ENCODE results near the gene HOXC11. TPM values are rescaled to one million over a fixed set of nuclear protein-coding genes. Genes with fewer than 3 reads are reported as not detected.

Gene HOXC11
- total and polyA plus RNA-seq, 10 of the 15 experiments (the other 5 are each of a cell fraction or from before 2014, with no cell fraction given), result not detected

- no peaks in the 10 kb centered on the region for H3K4me1 ChIP-seq (ENCODE audit: control insufficient read depth, insufficient read depth, low read length)
- no peak overlapping the region for H2AFZ ChIP-seq (ENCODE audit: control insufficient read depth, low read depth, low read length)
- no peaks in the 10 kb centered on the region; the same call in 1 of the 3 replicates for H3K9me3 ChIP-seq (replicated peaks; ENCODE audit: control insufficient read depth, insufficient read depth, low read length)
- ChIA-PET POLR2A (no interaction called here), SMC1A (ENCODE audit: uncharacterized antibody, unreplicated experiment) (interaction anchor here (1.0 kb wide), 1 partner anchor 18 kb away, joined by 3 read pairs; no protein-coding TSS in a partner anchor), CTCF (interaction anchor here (0.7 kb wide), 1 partner anchor 156 kb away, joined by 3 read pairs; no protein-coding TSS in a partner anchor), RAD21 (ENCODE audit: unreplicated experiment) (no interaction called here)
- ATAC-seq (no peak), DNase-seq (ENCODE audit: low read depth, low spot score) (no peak), FAIRE-seq (no peak)
- in situ Hi-C loops (cut with MboI) (no loop called here), intact Hi-C loops (cut with micrococcal nuclease; ENCODE audit: unreplicated experiment) (no loop called here)
- H3K4me3 ChIP-seq, result no peak overlapping the region
- no TSS peak for BruUV-seq (replicated peaks)
- no peaks in the 10 kb centered on the region for H3K79me2 ChIP-seq (ENCODE audit: control insufficient read depth, insufficient read depth, low read length)
- H3K4me2 ChIP-seq (ENCODE audit: control insufficient read depth, insufficient read depth), result no peak overlapping the region
- no peaks in the 10 kb centered on the region for H3K36me3 ChIP-seq (ENCODE audit: control insufficient read depth in 2 of 2, insufficient read depth in 2 of 2, low read length in 1 of 2)
- peaks cover 14 to 36% of the 10 kb centered on the region in 2 experiments for H3K27me3 ChIP-seq (replicated peaks in 1 of 2; ENCODE audit: control insufficient read depth in 2 of 2, insufficient read depth in 2 of 2, low read length in 1 of 2)
- H3K27ac ChIP-seq (ENCODE audit: control insufficient read depth, insufficient read depth), result no peak overlapping the region
- H4K20me1 ChIP-seq (ENCODE audit: control insufficient read depth, insufficient read depth), result no peaks in the 10 kb centered on the region
- no peak overlapping the region for H3K9ac ChIP-seq (ENCODE audit: control insufficient read depth, insufficient read depth, low read length)
- WGBS (ENCODE audit: insufficient coverage, insufficient replicate concordance, low lambda C conversion rate, missing lambda C conversion rate), result 11% methylated on average over 9 of the region's 9 CpGs
- TF ChIP-seq PAX8 (IDR thresholded peaks at IDR 0.05), result no peak
- no peak for TF ChIP-seq NRF1 (conservative IDR thresholded peaks at IDR 0.05; ENCODE audit: low read depth, low read length)
- no peak for TF ChIP-seq RAD21 (IDR thresholded peaks at IDR 0.05; ENCODE audit: insufficient read depth, low read depth, low read length)
- no peak for TF ChIP-seq BCL3 (IDR thresholded peaks at IDR 0.05; ENCODE audit: borderline replicate concordance, insufficient read depth, low read depth, low read length, poor library complexity, severe bottlenecking)
- no peak for TF ChIP-seq CHD1 (IDR thresholded peaks at IDR 0.05; ENCODE audit: low read depth, low read length)
- TF ChIP-seq DPF2 (IDR thresholded peaks at IDR 0.05), result no peak
- TF ChIP-seq ESRRA (IDR thresholded peaks at IDR 0.05; ENCODE audit: low read length), result no peak
- TF ChIP-seq, protein P1, sequence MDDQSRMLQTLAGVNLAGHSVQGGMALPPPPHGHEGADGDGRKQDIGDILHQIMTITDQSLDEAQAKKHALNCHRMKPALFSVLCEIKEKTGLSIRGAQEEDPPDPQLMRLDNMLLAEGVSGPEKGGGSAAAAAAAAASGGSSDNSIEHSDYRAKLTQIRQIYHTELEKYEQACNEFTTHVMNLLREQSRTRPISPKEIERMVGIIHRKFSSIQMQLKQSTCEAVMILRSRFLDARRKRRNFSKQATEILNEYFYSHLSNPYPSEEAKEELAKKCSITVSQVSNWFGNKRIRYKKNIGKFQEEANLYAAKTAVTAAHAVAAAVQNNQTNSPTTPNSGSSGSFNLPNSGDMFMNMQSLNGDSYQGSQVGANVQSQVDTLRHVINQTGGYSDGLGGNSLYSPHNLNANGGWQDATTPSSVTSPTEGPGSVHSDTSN (IDR thresholded peaks at IDR 0.05; ENCODE audit: insufficient replicate concordance, low read depth, low read length), result no peak
- TF ChIP-seq SMARCA5 (IDR thresholded peaks at IDR 0.05), result no peak
- TF ChIP-seq, protein P2, sequence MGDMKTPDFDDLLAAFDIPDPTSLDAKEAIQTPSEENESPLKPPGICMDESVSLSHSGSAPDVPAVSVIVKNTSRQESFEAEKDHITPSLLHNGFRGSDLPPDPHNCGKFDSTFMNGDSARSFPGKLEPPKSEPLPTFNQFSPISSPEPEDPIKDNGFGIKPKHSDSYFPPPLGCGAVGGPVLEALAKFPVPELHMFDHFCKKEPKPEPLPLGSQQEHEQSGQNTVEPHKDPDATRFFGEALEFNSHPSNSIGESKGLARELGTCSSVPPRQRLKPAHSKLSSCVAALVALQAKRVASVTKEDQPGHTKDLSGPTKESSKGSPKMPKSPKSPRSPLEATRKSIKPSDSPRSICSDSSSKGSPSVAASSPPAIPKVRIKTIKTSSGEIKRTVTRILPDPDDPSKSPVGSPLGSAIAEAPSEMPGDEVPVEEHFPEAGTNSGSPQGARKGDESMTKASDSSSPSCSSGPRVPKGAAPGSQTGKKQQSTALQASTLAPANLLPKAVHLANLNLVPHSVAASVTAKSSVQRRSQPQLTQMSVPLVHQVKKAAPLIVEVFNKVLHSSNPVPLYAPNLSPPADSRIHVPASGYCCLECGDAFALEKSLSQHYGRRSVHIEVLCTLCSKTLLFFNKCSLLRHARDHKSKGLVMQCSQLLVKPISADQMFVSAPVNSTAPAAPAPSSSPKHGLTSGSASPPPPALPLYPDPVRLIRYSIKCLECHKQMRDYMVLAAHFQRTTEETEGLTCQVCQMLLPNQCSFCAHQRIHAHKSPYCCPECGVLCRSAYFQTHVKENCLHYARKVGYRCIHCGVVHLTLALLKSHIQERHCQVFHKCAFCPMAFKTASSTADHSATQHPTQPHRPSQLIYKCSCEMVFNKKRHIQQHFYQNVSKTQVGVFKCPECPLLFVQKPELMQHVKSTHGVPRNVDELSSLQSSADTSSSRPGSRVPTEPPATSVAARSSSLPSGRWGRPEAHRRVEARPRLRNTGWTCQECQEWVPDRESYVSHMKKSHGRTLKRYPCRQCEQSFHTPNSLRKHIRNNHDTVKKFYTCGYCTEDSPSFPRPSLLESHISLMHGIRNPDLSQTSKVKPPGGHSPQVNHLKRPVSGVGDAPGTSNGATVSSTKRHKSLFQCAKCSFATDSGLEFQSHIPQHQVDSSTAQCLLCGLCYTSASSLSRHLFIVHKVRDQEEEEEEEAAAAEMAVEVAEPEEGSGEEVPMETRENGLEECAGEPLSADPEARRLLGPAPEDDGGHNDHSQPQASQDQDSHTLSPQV (IDR thresholded peaks at IDR 0.05), result no peak
- TF ChIP-seq BHLHE40 (IDR thresholded peaks at IDR 0.05; ENCODE audit: borderline replicate concordance in 1 of 2, low read depth in 2 of 2, low read length in 1 of 2), result no peak
- no peak for TF ChIP-seq MEF2B (IDR thresholded peaks at IDR 0.05; ENCODE audit: partially characterized antibody, poor library complexity, severe bottlenecking)
- TF ChIP-seq TCF3 (IDR thresholded peaks at IDR 0.05; ENCODE audit: borderline replicate concordance, insufficient read depth, low read depth, low read length), result no peak
- no peak for TF ChIP-seq ETV6 (conservative IDR thresholded peaks at IDR 0.05 in 1 of 2, IDR thresholded peaks at IDR 0.05 in 1 of 2; ENCODE audit: borderline replicate concordance in 1 of 2, low read depth in 1 of 2)
- TF ChIP-seq HCFC1 (IDR thresholded peaks at IDR 0.05; ENCODE audit: low read length), result no peak
- no peak for TF ChIP-seq CHD2 (IDR thresholded peaks at IDR 0.05; ENCODE audit: borderline replicate concordance, low read depth, low read length)
- no peak for TF ChIP-seq RUNX3 (IDR thresholded peaks at IDR 0.05; ENCODE audit: low read length)
- no peak for TF ChIP-seq TAF1 (IDR thresholded peaks at IDR 0.05; ENCODE audit: borderline replicate concordance, low read depth, low read length)
These were observed 32.4 kb upstream of the HOXC11 start for GRCh38 chr12:53940443-53941014.

Measured in GM12878 (cell line).